Measurements from ENCODE around the gene TNK2.
A peak's percentile ranks its signal among the peaks of the same experiment; 100 is the strongest.
"Not testable (repeated sequence)": the region's sequence is repeated elsewhere in the genome, so short reads cannot be mapped to it uniquely, and the experiment has no call there.

TNK2 gene

GRCh38 chr3:195916291-195916690 is 7.9 kb upstream of the TNK2 start:
- DNase-seq = no peak

DNA sequence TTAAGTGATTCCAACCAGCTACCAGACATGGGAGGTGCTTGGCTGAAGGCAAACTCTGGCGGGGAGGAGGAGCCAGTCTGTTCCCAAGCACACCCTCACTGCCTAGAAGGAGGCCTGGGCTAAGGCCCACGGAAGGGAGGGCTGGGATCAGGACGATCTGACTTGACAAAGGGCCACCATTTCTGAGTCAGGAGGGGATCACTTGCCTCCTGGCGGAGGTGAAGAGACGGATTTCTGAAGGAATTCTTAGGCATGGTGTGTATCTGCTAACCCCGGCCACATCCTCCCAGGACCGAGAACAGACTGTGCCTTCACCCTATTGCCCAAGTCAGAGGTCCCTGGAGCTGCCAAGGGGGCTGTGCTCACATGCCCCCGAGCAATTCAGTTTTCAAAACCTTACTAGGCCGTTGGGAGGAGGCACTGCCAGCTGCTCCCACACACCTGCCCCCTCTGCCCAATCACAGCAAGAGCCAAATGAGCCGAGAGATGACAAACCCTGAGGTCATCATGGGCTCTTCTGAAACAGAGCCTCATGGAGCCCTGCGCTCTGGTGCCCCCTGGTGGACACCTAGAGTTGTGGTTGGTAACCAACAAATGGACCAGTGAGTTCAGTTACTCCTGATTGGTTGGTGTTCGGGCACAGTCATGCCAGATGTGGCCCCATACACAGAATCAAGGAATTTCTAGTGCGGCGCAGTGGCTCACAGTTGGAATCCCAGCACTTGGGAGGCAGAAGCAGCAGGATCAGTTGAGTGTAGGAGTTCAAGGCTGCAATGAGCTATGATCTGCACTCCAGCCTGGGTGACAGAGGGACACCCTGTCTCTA is 6.5 kb upstream of the TNK2 start:
- DNase-seq = no peak

- DNase-seq = not testable (repeated sequence)
These were observed 5.8 kb upstream of the TNK2 start for GRCh38 chr3:195914146-195914545.

- no peak for DNase-seq
These were observed 5.0 kb upstream of the TNK2 start for GRCh38 chr3:195913382-195913781.

GRCh38 chr3:195911946-195912270 is 3.6 kb upstream of the TNK2 start:
- no peak for DNase-seq

- no peak for DNase-seq
These were observed 2.9 kb upstream of the TNK2 start for GRCh38 chr3:195911041-195911945.

GRCh38 chr3:195910499-195910845 is 2.1 kb upstream of the TNK2 start:
- DNase-seq = no peak

DNA sequence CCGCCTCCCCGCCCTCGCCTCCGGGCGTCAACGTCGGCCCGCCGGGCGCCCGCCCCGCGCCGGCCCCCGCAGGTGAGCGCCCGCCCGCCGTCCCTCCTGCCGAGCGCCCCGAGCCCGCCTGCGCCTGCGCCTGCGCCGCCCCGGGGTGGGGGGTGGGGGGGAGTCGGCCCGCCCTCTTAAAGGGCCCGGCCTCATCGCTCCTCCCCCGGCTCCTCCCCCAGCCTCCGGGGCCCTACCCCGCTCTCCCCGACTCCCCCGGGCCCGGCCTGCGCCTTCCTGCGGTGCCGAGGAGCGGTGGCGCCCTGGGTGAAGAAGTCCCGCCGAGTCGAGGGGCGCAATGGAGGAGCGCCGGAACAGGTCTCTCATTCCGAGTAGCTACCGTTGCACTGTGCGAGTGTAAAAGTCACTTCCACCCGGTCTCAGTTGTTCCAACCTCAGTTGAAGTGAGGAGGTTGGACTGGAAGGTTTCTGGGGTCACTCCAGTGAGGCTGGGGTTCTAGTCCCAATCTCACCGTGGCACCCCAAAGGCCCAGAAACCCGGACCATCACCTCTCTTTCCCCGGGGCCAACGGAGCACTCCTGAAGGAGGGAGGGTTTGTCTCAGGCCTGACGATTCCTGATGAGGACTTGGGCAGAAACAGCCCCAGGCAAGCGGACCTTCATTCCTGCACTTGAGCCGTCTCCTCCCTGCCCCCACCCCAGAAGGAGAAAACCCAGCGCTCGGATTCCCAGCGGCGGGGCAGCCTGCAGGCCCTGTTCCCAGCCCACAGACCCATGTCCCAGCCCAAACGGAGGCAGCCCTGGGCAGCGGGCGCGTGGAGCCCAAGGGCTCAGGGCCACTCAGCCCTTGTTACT is 1.5 kb upstream of the TNK2 start:
- DNase-seq = peak; percentile 84 to 86

- DNase-seq = peak in 1 of 2 donors; percentile 72
These were observed 587 bp upstream of the TNK2 start for GRCh38 chr3:195908694-195909581.

DNA sequence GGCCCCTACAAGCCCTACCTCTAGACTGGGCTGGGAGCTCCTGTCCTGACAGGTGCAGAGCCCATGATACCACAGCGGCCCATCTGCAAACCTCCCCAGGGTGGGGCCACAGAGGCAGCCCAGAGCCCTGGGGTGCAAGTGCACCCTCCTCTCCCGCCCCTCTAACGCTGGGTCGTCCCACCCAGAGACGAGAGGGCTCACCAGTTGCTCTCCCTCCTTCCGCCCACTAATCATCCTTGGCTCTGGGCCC is 742 bp downstream of the TNK2 start:
- DNase-seq = peak in 1 of 2 donors; percentile 52

GRCh38 chr3:195906865-195907683 is 1.3 kb downstream of the TNK2 start:
- DNase-seq = peak; percentile 25 to 41

DNA sequence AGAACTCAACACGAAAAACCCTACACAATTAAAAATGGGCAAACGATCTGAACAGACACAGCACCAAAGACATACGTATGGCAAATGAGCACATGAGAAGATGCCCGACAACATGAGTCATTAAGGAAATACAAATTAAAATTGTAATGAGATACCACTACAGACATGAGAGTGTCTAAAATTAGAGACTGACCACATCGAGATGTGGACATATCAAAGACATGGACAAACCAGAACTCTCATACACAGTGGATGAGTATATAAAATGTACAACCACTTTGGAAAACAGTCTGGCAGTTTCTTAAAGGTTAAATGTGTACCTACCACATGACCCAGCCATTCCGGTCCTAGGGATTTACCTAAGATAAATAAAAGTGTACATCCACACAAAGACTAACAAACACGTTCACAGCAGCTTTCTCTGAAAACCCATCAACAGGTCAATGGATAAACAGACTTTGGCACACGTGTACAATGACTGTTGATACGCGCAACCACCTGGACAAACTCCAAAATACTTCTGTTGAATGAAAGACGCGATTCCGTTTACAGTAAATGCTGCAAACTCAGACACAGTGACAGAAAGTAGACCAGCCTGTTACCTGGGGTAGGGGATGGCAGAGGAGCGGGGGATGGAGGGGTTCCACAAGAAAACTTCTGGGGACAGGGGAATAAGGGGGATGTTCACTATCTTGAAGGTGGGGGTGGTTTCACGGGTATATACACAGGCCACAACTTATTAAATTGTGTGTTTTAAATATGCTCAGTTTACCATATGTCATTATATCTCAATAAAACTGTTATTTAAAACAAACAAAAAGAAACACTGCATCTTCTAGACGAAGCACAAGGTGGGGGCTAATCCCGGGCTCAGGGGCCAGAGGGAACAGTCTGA is 2.1 kb downstream of the TNK2 start:
- no peak for DNase-seq

DNA sequence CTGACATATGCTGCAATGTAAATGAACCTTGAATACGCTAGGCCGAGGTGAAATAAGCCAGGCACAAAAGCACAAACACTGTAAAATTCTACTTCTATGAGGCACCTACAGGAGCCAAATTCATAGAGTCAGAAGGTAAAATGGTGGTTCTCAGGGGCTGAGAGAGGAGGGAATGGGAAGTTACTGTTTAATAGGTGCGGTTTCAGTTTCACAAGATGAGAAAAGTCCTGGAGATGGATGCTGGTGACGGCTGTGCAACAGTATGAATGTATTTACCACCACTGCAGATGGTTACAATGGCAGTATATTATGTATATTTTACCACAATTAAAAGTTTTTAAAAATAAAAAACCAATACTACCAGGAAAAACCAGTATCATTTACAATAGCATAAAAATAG is 4.0 kb downstream of the TNK2 start:
- DNase-seq = no peak

GRCh38 chr3:195903950-195904290 is 4.4 kb downstream of the TNK2 start:
- DNase-seq = no peak

DNA sequence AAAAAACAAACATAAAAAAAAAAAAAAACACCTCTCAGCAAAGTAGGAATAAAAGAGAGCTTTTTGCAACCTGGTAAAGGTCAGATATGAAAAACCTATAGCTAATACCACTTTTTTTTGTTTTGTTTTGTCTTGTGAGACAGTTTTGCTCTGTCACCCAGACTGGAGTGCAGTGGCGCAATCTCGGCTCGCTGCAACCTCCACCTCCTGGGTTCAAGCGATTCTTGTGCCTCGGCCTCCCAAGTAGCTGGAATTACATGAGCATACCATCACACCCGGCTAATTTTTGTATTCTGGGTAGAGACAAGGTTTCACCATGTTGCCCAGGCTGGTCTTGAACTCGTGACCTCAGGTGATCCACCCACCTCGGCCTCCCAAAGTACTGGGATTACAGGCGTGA is 5.7 kb downstream of the TNK2 start:
- DNase-seq = not testable (repeated sequence)

GRCh38 chr3:195901836-195902585 is 6.3 kb downstream of the TNK2 start:
- DNase-seq = not testable (repeated sequence)

DNA sequence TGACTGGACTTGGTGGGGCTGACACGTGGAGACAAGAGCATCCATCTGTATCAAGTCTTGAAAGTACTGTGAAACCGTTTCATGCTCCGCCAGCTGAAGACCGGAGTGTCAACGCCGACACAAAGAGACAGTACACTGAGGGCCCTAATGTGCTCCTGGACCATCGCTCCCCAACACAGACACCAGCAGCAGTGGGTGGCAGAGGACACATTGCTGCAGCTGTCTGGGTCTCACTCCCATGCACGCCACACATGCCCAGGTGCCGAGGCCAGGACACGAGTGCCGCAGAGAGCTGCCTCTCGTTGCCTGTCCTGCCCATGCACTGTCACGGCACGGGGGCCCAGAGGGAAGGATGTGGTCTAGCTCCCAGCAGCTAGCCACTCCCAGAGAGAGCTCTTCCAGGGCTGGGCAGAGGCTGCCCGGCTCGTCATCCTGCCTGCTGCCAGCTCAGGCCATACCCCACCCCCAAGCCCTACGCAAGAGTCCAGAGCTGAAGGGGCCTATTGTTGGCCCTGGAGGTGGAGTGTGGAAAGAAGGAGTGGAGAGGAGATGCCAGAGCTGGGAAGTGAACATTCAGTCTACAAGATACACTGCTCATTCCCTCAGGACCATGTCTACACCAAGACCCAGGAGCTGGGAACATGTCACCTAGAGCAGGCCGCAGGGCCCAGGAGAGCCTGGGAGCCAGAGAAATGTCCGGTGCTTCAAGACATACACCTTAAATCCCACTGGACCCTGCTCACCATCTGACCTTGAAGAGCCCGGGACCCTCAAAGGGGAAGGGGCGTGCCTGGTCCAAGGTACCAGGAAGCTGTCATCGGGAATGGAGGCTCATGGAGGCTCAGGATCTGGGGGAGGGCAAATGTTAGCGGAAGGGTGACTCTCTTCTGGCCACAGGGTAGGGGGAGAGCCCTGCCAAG is 7.7 kb downstream of the TNK2 start:
- DNase-seq = peak; percentile 88 to 96

DNA sequence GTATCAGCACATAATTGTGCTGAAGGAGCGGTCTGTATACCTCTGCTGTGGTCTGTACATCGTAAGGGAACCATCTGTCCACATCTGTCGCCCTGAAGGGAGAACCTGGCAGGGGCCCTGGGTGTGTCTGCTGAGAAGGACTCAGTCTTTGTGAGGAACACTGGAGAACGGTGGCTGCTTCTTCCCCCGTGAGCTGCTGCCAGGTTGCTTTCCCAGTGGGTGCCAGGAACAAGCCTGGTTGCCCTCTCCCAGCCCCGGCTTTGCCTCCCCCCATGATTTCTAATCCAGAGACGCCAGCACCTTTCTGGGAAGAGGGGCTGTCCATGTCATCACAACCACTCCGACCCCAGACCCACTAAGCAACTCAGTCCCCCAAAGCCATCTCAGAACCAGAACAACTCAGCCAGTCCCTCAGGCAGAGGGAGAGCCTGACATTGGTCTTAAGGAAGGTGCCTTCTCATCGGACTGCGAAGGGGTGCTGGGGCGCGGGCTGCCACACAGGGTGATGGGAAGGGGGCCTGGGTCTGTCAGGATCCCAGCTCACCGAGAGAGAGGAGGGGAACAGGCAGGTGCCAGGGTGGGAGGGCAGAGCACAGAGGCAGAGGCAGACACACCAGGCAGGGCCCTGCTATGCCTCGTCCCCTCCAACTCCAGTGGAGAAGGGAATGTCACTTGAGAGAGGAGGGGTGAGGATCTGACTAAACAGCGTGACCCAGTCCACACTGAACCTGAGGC is 8.5 kb downstream of the TNK2 start:
- no peak for DNase-seq
